SJCRH30 (cell line): ENCODE results near the gene GUCA2B. TPM values are rescaled to one million over a fixed set of nuclear protein-coding genes. Genes with fewer than 3 reads are reported as not detected.

ENCODE experiments used
- DNase-seq, 2 experiments: peaks; one replicate each; pipeline ENCODE4 v3.0.0-alpha.2; 2015 to 2020
- H3K27ac ChIP-seq: fragments of 250-450 bp; sonication (Bioruptor Pico); 2 replicates; pipeline ENCODE4 v1.5.1; 2020; ENCODE audit warnings: mild to moderate bottlenecking, moderate library complexity
- H3K27me3 ChIP-seq: fragments of 250-450 bp; sonication (Bioruptor Pico); 2 replicates; pipeline ENCODE4 v1.5.1; 2020; ENCODE audit warnings: mild to moderate bottlenecking, moderate library complexity
- H3K36me3 ChIP-seq: fragments of 250-450 bp; sonication (Bioruptor Pico); 2 replicates; pipeline ENCODE4 v1.5.1; 2020; ENCODE audit warnings: mild to moderate bottlenecking, moderate library complexity
- H3K4me1 ChIP-seq: fragments of 250-450 bp; sonication (Bioruptor Pico); 2 replicates; pipeline ENCODE4 v1.5.1; 2020; ENCODE audit warnings: mild to moderate bottlenecking, moderate library complexity
- H3K4me3 ChIP-seq: fragments of 250-450 bp; sonication (Bioruptor Pico); 2 replicates; pipeline ENCODE4 v1.5.1; 2020; ENCODE audit warnings: mild to moderate bottlenecking, moderate library complexity
- H3K9me3 ChIP-seq: fragments of 250-450 bp; sonication (Bioruptor Pico); replicated peaks from 2 replicates; pipeline ENCODE4 v1.5.1; 2020; ENCODE audit warnings: mild to moderate bottlenecking, moderate library complexity
- total RNA-seq: library from RNA; depleted of rRNA; stranded (reverse); fragments of >200 nt; shearing (Covaris generic); gene quantifications from 2 replicates; pipeline ENCODE4 v1.2.3, GENCODE V29; 2014; rRNA removed

GUCA2B gene
- total RNA-seq, 1 experiment from 2014 or later: not detected

GRCh38 chr1:42181687-42182086 is 28.5 kb downstream of the GUCA2B start:
- Histone ChIP-seq H3K27me3 (no peaks in the 10 kb centered on the region), H3K4me3 (no peak overlapping the region), H3K4me1 (peaks cover 14% of the 10 kb centered on the region), H3K27ac (no peak overlapping the region), H3K36me3 (peaks cover 51% of the 10 kb centered on the region), H3K9me3 (no peaks in the 10 kb centered on the region)
- DNase-seq: no peak

- Histone ChIP-seq H3K4me1 (peaks cover 16% of the 10 kb centered on the region), H3K27ac (no peak overlapping the region), H3K27me3 (no peaks in the 10 kb centered on the region), H3K4me3 (no peak overlapping the region), H3K36me3 (peaks cover 63% of the 10 kb centered on the region), H3K9me3 (no peaks in the 10 kb centered on the region)
- DNase-seq: no peak
Observed at GRCh38 chr1:42183210-42183956, 30.2 kb downstream of the GUCA2B start.

- H3K9me3 ChIP-seq: no peaks in the 10 kb centered on the region
- no peaks in the 10 kb centered on the region for H3K27me3 ChIP-seq
- DNase-seq: no peak
- H3K4me3 ChIP-seq: no peak overlapping the region
- H3K27ac ChIP-seq: no peak overlapping the region
- peaks cover 68% of the 10 kb centered on the region for H3K36me3 ChIP-seq
- H3K4me1 ChIP-seq: peaks cover 16% of the 10 kb centered on the region
Observed at GRCh38 chr1:42183957-42184268, 30.7 kb downstream of the GUCA2B start.

GRCh38 chr1:42184616-42185015 is 31.4 kb downstream of the GUCA2B start:
- DNase-seq: no peak
- H3K36me3 ChIP-seq: peaks cover 70% of the 10 kb centered on the region
- H3K9me3 ChIP-seq: no peaks in the 10 kb centered on the region
- peaks cover 16% of the 10 kb centered on the region for H3K4me1 ChIP-seq
- no peak overlapping the region for H3K4me3 ChIP-seq
- no peaks in the 10 kb centered on the region for H3K27me3 ChIP-seq
- H3K27ac ChIP-seq: no peak overlapping the region

GRCh38 chr1:42186152-42186551 is 32.9 kb downstream of the GUCA2B start:
- Histone ChIP-seq H3K36me3 (peaks cover 70% of the 10 kb centered on the region), H3K27ac (peak overlapping the region; percentile 71), H3K4me1 (peaks cover 16% of the 10 kb centered on the region), H3K27me3 (no peaks in the 10 kb centered on the region), H3K4me3 (no peak overlapping the region), H3K9me3 (no peaks in the 10 kb centered on the region)
- peak in 1 of 2 experiments; percentile 57 for DNase-seq

- Histone ChIP-seq H3K4me3 (no peak overlapping the region), H3K36me3 (peaks cover 63% of the 10 kb centered on the region), H3K27ac (no peak overlapping the region), H3K27me3 (no peaks in the 10 kb centered on the region), H3K9me3 (no peaks in the 10 kb centered on the region), H3K4me1 (peaks cover 16% of the 10 kb centered on the region)
- DNase-seq: no peak
Observed at GRCh38 chr1:42189931-42190853, 37.0 kb downstream of the GUCA2B start.

GRCh38 chr1:42191319-42191718 is 38.1 kb downstream of the GUCA2B start:
- Histone ChIP-seq H3K9me3 (no peaks in the 10 kb centered on the region), H3K27ac (no peak overlapping the region), H3K4me3 (no peak overlapping the region), H3K36me3 (peaks cover 63% of the 10 kb centered on the region), H3K4me1 (peaks cover 6% of the 10 kb centered on the region), H3K27me3 (no peaks in the 10 kb centered on the region)
- no peak for DNase-seq

- DNase-seq: no peak
- Histone ChIP-seq H3K9me3 (no peaks in the 10 kb centered on the region), H3K4me1 (no peaks in the 10 kb centered on the region), H3K4me3 (no peak overlapping the region), H3K27me3 (no peaks in the 10 kb centered on the region), H3K27ac (no peak overlapping the region), H3K36me3 (peaks cover 67% of the 10 kb centered on the region)
Observed at GRCh38 chr1:42192106-42192505, 38.9 kb downstream of the GUCA2B start.

GRCh38 chr1:42195841-42196240 is 42.6 kb downstream of the GUCA2B start:
- H3K4me1 ChIP-seq: no peaks in the 10 kb centered on the region
- H3K9me3 ChIP-seq: no peaks in the 10 kb centered on the region
- no peak for DNase-seq
- H3K4me3 ChIP-seq: no peak overlapping the region
- H3K36me3 ChIP-seq: peaks cover 53% of the 10 kb centered on the region
- H3K27me3 ChIP-seq: no peaks in the 10 kb centered on the region
- H3K27ac ChIP-seq: no peak overlapping the region

GRCh38 chr1:42198251-42198650 is 45.0 kb downstream of the GUCA2B start:
- Histone ChIP-seq H3K27me3 (no peaks in the 10 kb centered on the region), H3K4me1 (no peaks in the 10 kb centered on the region), H3K36me3 (peaks cover 66% of the 10 kb centered on the region), H3K4me3 (no peak overlapping the region), H3K9me3 (no peaks in the 10 kb centered on the region), H3K27ac (no peak overlapping the region)
- no peak for DNase-seq

GRCh38 chr1:42201986-42202385 is 48.8 kb downstream of the GUCA2B start:
- no peak overlapping the region for H3K4me3 ChIP-seq
- DNase-seq: no peak
- H3K9me3 ChIP-seq: no peaks in the 10 kb centered on the region
- H3K27ac ChIP-seq: no peak overlapping the region
- no peaks in the 10 kb centered on the region for H3K27me3 ChIP-seq
- H3K4me1 ChIP-seq: no peaks in the 10 kb centered on the region
- peaks cover 52% of the 10 kb centered on the region for H3K36me3 ChIP-seq

Other genes with a start within 250 kb of the GUCA2B start
- gene HIVEP3, start 234.5 kb upstream of the GUCA2B start, total RNA-seq: 2.5 and 2.8 TPM in 2 replicates
- not detected in 2 replicates for gene GUCA2A, start 11.3 kb downstream of the GUCA2B start, total RNA-seq
- 66.5 and 79.1 TPM in 2 replicates for gene FOXJ3, start 181.8 kb downstream of the GUCA2B start, total RNA-seq
- gene RIMKLA, start 227.4 kb downstream of the GUCA2B start, total RNA-seq: 0.02 and 0.10 TPM in 2 replicates